Measurements from ENCODE around the gene LUM.
"Not testable (repeated sequence)": the region's sequence is repeated elsewhere in the genome, so short reads cannot be mapped to it uniquely, and the experiment has no call there.

LUM gene

DNA sequence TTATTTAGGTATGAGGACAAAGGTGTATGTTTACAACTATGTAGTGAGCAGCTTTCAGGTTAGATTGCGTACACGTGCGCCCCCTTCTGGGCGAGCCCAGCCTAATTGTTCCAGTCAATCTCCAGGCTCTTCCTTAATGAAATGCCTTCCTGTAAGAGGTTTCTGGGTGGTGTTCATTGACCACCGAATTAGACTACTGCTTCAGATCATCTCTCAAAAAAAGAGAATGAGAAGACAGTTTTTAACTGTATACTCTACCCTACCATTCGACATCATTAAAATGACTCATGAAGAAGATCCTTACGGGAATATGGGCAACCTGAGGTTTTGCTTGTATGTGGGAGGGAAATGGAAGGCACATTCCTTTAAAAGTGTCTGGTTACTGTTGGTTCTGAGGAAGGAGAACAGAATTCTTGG lies 2.1 kb downstream of the LUM start:
- peak; percentile 66 to 71 for DNase-seq

DNA sequence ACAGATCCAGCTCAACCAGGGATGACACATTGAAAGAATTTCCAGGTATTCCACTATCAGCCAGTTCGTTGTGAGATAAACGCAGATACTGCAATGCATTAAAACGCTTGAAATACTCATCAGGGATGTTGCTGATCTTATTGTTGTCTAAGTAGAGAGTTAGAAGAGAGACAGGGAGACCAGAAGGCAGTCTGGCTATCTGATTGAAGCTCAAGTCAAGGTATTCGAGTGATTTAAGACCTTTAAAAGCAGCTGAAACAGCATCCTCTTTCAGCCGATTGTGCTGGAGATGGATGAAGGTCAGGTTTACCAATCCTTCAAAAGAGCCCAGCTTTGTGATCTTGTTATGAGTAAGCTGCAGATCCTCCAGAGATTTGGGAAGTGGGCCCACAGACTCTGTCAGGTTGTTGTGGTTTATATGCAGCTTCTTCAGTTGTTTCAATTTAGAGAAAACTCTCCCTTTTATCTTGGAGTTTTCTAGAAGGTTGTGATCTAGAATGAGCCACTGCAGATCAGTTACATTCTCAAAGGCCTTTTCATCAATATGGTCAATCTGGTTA lies 3.0 kb downstream of the LUM start:
- DNase-seq: no peak

DNA sequence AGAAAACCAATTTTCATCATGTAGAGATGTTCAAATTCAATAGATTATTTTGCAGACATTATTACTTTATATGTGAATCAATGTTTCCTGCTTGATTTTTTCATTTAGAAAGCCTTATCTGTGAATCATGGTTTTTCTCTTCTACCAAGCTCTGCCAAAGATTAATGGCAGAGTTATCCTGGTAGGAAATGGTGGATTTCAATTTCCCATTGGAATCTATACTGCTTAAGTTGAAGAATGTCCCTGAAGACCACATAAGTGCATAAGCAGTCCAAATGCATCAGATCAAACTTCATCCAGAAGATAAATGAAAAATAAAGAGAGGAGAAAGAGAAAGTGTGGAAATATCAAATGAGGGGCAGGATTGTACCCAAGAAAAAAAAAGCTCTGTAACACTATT lies 5.0 kb downstream of the LUM start:
- DNase-seq: no peak

DNA sequence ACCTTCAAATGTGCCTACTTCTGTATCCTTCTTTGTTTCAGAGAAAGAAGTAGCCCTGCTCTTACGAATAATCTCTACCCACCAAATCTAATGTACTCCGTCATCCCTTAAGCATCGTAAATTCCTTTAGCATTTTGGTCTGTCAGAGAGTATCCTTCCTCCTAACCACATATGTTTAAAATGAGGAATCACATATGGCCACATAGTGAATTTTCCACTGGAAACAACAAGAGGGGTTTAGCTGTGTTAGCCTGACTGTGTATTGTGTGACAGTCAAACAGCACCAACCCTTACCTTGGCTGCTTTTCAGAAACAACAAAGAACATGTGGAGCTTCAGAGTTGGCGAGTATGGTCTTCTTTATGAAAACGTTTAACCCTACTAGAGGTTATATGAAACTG lies 5.5 kb downstream of the LUM start:
- DNase-seq: no peak

DNA sequence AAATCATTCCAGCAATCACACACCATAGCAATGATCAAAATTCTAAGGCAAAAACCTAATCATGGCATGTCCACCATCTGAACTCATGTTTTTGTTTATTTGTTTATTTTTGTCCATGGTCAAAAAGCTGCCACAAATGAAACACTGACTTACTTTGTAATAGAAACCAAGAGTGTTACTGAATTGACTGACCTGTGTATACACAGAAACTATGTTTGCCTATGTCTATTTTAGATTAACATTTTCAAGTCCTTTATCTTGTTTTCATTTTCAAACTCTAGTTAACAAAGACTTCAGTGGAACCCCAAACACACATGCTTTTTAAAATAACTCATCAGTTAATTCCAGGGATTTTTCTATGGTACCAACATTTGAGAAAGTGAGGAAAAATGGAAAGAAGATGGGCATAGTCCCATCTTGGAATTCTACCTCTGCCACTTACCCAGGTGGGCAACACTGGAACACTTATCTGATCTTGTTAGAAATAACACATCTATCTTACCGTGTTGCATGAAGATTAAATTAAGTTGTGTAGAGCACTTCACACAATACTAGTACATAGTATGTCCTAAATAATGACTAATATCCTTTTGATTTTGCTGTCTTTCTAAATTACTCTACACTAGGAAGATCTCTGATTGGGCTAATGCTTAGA lies 6.4 kb downstream of the LUM start:
- DNase-seq: no peak

DNA sequence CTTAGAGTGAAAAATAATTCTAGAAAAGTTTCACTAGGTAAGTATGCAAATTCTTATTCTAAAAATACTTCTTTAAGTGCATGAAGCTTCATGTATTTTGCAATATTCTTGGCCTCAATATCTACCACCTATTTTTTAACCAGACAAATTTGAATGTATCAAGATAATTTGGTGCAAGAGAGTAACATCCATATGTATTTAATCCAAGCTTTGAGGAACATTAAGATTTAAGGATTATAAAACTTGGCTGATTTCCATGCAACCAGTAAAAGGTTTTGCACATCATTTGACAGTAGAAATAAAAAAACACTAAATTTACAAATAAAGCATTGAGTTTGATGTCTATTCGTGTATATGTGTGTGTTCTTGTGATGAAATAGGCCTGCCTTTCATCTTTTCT lies 7.7 kb downstream of the LUM start:
- no peak for DNase-seq

DNA sequence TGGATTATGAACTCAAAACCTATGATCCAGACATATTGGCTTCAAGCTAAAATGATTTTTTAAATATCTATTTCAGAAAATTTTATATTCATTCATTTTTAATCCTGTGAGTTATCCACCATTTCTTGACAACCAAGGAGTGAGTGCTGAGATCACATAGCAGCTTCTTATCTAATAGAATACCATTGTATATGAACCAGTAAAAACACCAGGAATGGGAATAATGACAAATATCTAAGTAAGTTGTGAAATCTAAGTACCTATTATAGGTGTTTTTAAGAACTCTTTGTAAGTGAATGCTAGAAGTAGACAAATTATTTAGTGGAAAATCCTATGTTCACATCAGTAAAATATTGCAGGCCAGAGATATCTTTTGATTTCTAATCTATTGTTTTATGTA lies 8.2 kb downstream of the LUM start:
- DNase-seq: no peak

DNA sequence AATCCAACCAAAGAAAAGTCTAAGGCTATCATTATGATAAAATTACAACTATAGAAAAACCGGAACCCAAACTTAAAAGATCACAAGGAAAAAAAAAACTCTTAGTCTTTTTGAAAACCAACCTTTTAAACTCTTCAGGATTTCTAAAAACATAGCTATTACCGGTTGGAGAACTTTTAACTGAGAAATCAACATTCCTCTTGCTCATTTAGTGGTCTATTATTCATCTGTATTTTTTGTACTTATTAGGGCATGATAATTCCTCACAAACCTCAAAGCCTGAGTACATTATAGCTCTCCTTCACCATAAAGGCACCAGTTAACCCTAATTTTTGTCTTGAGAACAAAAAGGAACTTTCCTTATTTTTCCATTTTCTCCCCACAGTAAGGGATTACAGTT lies 10.4 kb downstream of the LUM start:
- no peak for DNase-seq

DNA sequence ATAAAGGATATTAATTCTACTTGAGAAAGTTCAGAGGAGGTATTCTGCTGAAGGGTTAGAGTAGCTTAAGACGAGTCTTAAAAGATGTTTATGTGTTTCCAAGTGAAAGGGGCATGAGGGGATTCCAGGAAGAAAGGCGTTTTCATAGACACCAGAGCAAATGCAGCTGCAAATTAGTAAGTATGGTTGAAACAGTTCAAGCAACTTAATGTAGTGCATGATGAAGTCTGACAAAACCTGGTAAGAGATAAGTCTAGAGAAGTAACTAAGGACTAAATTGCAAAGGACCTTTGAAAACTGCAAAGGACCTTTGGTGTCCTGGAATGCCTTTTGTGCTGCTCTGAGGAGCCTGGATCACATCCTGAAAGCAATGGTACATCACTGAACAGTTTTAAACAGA lies 11.5 kb downstream of the LUM start:
- DNase-seq: no peak

DNA sequence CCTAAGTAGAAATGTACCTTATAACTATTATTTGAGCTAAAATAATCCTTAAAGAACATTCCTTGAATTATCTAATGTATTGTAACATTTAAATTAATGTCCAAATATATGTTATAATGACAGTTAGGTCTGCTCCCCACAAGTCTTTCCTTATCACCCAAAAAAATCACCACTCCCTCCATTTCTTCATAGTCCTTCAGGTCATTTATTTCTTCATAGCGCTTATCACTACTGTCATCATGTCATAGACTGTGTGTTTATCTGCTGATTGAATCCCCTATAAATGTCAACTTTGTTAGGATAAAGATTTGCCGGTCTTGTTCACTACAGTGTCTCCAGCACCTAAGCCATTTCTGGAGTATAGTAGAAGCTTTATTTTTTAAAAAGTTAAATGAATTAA lies 12.0 kb downstream of the LUM start:
- no peak for DNase-seq

DNA sequence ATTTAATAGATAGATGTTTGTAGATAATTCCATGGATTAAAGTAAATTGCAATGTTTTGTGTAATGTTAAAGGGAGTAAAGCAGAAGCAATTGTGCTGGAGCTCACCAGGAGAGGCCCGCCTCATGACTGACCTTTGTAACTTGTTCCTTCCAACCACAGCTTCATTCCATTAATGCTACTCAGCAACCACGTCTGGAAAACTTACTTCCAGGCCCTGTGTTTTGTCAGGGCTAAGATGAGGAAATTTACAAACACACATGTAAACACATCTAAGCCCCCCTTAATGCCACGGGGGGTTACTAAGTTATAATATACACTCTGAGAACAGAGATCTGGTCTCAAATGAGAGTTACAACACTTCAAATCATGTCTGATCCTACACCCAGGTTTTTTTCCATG lies 12.4 kb downstream of the LUM start:
- DNase-seq: no peak

DNA sequence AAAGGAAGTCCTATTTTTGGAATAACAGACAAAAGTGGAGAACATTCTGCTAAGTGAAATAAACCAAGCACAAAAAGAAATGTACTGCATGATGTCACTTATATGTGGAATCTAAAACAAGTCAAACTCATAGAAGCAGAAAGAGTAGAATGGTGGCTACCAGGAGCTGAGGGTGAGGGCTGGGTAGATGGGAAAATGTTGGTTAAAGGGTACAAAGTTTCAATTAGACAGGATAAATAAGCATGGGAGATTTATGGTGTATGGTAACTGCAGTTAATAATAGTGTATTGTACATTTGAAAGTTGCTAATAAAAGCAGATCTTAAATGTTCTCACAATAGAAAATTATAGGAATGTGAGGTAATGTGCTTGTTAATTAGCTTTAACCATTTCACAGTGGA lies 12.8 kb downstream of the LUM start:
- DNase-seq: no peak

DNA sequence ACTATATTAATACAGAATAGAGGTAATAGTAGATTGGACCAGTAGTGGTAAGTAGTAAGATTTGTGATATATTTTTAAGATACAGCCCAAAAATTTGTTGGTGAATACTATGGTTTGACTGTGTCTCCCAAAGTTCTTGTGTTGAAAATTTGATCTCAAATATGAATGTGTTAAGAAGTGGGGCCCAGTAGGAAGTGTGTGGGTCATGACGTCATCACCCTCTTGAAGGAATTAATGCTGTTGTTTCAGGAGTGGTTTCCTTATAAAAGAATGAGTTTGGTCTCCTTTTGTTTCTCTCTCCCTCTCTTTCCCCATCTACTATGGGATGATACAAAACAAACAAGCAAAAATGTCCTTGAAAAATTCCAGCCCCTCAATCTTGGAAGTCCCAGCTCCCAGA lies 16.3 kb downstream of the LUM start:
- DNase-seq: no peak

DNA sequence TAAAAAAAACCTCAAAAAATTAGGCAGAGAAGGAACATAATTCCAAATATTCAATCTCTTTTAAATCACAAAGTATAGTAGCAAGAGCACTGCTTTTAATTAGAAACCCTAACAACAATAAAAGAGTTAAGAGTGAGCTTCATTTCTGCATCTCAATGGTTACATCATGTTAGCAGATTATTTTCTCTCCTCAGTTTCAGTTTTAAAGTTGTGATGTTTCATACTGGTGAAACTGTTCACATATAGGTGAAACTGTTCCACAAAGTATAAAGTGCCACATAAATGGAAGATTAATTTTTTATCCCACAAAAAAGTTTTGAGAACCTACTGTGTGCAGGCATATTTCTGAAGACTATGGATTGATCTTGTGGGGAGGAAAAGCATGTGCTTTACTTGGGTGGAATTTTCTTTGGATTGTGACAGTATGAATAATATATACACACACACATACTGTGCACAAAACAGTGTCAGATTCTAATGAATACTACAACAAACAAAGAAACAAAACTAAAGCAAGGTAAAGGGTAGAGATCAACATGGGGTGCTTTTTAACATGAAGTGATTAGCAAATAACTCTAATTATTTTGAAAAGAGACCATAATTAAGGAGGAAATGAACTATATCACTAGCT lies 17.1 kb downstream of the LUM start:
- DNase-seq: no peak

DNA sequence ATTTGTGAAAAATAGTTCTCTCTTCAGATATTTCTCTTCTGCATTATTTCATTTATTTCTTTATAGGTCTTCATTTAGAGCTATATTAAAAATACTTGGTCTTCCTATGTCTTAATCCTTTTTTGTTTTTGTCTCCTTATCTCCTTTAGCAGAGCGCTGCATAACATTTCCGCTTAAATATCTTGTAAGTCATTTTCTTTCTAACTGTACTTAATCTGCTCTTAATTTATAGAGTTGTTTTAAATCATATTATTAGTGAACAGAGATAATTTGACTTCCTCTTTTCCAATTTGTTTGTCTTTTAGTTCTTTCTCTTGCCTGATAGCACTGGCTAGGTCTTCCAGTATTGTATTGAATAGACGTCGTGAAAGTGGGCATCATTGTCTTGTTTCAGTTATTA lies 18.0 kb downstream of the LUM start:
- DNase-seq: no peak

DNA sequence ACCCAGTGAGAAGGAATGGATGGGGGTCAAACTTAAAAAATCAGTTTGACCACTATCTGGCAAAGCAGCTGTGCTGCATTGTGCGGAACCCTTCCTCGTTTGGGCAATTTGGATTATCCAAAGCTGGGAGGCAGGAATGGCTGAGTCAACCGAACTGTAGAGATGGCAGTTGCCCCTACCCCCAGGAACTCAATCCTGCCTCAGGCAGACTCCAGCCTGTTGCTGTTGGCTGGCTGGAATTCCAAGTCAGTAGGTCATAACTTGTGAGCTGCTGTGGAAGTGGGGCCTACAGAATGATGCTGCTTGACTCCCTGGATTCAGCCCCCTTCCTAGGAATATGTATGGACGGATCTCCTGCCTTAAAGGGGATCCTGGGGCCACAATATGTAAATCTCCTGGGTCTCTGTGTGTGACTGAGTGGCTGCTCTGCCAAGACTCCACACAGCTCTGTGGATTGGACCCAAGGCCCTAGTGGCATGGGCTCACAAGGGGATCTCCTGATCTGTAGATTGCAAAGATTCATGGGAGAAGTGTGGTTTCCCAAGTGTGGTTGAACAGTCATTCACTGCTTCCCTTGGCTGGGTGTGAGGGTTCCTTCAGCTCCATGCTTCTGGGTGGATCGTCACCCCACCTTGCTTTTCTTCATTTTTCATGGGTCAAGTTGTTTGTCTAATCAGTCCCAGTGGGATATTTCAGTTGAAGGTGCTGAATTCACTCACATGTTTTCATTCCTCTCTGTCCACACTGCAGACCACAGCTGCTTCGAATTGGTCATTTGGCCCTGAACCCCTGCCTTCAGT lies 19.2 kb downstream of the LUM start:
- DNase-seq: no peak

DNA sequence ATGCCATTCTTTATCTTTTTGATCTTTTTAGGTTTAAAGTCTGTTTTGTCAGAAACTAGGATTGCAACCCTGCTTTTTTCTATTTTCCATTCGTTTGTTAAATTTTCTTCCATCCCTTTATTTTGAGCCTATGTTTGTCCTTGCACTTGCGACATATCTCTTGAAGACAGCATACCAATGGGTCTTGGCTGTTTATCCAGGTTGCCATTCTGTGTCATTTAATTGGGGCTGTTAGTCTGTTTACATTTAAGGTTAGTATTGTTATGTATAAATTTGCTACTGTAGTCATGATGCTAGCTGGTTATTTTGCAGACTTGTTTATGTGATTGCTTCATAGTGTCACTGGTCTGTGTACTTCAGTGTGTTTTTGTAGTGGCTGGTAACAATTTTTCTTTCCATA lies 21.3 kb downstream of the LUM start:
- DNase-seq: not testable (repeated sequence)

DNA sequence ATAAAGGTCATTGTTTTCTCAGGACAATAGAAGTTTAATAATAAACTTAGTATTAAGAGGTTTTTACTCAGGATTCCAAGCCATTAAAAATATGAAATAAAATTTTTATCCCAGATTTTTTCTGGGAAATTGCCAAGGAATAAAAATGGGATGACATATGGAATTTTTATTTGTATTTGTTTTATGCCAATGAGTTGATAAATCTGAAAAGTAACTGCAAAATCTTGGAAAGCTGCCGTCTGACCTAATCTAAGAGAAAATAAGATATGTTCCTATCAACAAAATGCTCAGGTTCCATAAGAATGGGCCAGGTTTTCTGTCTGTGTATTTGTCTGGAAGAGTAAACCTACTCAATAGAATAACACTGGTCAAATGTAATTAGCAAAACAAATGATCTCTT lies 31.3 kb downstream of the LUM start:
- no peak for DNase-seq

DNA sequence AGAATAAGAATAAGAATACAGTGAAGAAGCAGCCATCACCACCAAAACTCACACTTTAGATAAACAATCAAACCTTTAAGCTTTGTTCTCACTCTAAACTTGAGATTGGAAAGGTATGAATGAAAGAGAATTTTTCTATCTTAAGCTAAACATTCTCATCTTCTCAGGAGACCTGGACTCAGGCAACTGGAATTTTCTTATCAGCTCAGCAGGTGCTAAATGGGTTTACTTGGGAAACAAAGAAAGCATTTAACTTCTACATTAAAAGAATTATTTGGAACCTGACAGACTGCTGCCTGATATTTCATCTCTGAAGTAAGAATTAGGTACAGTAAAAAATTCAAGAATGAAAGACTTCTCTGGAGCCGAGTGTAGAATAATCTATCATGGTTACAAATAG lies 32.8 kb downstream of the LUM start:
- no peak for DNase-seq

DNA sequence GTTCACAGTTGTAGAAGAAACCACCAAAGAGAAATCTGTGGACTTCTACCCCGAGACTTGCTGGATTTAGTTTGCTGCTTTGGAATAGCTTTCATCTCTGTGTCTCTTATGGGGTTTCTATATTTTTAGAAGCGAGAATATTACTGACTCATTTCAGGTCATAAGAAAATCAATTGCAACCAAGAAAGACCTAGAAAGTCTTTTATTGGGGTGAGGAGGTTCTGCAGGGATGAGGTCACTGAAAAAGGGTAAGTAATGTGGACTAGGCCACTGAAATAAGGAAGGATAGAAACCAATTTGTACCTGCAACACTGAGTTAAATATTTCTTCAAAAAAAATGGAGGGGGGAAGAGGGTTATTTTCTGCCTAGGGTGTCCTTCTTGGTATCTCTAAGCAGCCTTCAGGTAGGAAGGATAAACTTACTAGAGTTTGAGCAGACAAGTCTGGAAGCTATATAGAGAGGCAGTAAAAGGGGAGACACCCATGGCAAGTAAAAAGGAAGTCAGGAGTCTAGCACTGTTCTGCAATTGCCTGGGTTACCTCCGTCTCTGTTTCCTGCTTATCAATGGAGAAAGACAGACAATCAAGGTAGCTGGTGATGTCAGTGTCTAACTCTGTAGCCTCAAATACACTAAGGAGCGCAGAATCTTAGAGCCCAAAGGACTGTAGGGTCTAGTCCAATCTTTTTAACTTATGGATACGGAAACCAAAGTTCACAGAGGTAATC lies 33.9 kb downstream of the LUM start:
- no peak for DNase-seq

DNA sequence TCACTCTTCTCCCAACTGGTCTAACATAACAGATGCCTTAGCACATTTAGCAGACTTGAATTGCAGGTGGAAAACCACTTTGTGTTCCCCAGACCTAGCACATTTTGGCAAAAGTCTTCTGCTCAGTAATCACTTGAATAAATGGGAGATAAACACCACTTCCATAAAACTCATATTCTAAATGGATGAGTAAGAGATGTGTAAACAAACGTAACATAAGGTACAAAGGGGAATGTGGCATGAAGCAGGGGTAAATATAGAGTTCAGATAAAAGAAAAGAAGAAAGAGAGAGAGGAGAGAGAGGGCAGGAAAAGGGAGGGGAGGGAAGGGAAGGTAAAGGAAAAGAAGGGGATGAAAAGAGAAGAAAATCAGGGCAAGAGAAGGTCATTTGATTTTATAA lies 36.4 kb downstream of the LUM start:
- no peak for DNase-seq

DNA sequence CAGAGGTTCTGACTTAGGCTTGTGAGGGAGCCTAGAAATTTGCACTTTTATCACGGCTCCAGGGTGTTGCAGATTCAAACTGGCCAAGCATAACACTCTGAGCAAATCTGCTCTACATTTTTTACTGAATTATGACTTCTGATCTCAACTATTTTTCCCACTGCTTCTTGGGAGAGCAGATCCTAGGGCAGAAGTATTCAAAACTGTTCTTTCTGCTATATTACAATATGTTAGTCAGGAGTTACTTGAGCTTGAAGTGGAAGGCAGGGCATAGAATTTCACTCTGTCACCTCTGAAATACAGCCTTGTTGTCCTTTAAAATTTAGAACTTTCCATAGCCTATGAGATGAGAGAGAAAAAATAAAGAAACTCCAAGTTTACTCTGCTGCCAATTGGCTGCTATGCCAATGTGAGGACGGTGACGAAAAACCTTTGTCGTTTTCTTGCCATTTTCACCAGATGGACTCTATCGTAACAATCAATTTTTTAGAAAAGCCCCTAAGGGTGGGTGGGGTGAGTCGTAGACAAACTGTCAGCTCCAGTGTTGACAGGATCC lies 37.1 kb downstream of the LUM start:
- no peak for DNase-seq

DNA sequence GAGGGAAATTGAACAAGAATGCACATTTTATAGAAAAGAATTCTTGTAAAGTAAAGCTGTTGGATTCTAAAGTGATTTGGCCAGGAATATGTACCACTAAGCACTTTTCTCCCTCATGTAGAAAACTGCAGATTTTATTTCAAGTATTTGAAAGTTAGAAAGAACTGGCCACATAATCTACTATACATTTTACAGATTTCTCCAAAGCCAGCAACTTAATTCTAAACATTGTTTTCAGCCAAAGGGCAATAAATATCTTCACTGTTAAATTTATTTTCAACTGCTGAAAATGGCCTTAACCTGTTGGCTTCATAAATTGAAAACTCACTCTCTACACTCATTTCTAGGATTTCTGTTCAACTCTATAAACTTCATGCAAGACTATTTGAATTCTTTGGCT lies 37.9 kb downstream of the LUM start:
- no peak for DNase-seq

Measured in activated CD4-positive, alpha-beta T cell treated with anti-CD3 and anti-CD28 coated beads, Interleukin-2, amount 50 U/mL, for 48 hours (primary cell).